ENCODE measurements around the gene FUS. TPM values are rescaled to one million over a fixed set of nuclear protein-coding genes. Genes with fewer than 3 reads are reported as not detected.

The FUS gene
- total and polyA plus RNA-seq, 2 of the 13 experiments (the other 11 are each of a cell fraction or from before 2014, with no cell fraction given) = 68.1 to 168 TPM

DNA sequence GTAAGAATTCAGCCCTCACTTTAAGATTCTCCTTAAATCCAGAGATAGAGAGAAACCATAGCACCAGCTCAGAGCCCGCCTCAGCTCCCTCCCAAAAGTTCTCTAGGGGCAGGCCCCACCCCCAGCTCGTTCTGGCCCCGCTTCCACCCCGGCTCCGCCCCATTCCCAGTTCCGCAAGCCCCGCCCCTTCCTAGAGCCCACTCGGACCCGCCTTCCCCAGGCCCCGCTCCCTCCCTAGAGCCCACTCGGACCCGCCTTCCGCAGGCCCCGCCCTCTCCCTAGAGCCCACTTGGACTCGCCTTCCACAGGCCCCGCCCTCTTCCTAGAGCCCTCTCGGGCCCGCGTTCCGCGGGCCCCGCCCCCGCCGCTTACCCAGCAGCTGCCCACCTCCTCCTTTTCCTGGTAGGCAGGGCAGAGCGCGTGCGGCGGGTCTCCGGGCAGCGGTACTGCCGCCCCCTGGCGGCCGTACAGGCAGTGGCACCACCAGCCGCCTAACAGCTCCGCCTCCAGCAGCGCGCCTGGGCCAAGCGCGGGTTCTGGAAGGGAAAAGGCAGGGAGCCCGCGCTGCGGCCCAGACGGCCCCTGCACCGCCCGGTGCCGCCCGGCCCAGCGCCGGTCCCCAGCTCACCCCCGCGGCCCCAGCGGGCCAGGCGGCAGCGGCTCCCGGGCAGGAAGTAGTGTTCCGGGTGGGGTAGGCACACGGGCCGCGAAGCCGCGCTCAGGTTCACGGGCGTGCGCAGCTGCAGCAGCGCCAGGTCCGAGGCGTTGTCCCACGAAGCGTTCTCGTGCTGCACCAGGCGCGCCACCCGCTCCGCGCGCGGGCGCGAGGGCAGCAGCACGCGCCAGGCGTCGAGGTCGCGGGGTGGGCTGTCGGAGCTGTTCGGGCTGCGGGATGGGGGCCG lies 37.6 kb upstream of the FUS start (continued):
- TF ChIP-seq, protein P1, sequence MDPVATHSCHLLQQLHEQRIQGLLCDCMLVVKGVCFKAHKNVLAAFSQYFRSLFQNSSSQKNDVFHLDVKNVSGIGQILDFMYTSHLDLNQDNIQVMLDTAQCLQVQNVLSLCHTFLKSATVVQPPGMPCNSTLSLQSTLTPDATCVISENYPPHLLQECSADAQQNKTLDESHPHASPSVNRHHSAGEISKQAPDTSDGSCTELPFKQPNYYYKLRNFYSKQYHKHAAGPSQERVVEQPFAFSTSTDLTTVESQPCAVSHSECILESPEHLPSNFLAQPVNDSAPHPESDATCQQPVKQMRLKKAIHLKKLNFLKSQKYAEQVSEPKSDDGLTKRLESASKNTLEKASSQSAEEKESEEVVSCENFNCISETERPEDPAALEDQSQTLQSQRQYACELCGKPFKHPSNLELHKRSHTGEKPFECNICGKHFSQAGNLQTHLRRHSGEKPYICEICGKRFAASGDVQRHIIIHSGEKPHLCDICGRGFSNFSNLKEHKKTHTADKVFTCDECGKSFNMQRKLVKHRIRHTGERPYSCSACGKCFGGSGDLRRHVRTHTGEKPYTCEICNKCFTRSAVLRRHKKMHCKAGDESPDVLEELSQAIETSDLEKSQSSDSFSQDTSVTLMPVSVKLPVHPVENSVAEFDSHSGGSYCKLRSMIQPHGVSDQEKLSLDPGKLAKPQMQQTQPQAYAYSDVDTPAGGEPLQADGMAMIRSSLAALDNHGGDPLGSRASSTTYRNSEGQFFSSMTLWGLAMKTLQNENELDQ (CRISPR knock-in tag; IDR thresholded peaks at IDR 0.05; ENCODE audit: borderline replicate concordance) = 0 out of 2 replicates have a peak, but pooled peaks have one; percentile 33
- TF ChIP-seq XRCC5 (optimal IDR thresholded peaks at IDR 0.05; ENCODE audit: low read length) (peak; percentile 97), ZNF430 (CRISPR knock-in tag; IDR thresholded peaks at IDR 0.05) (0 out of 2 replicates have a peak, but pooled peaks have one; percentile 47), ZBTB8A (CRISPR knock-in tag; IDR thresholded peaks at IDR 0.05; ENCODE audit: borderline replicate concordance, low read depth) (no peak), PHF20 (CRISPR knock-in tag; IDR thresholded peaks at IDR 0.05) (0 out of 2 replicates have a peak, but pooled peaks have one; percentile 16), ZNF678 (CRISPR knock-in tag; IDR thresholded peaks at IDR 0.05) (no peak), TMF1 (CRISPR knock-in tag; IDR thresholded peaks at IDR 0.05; ENCODE audit: low read depth) (peak; percentile 82), ZNF775 (CRISPR knock-in tag; IDR thresholded peaks at IDR 0.05; ENCODE audit: borderline replicate concordance) (no peak), RFX1 (IDR thresholded peaks at IDR 0.05) (no peak), SMC3 (IDR thresholded peaks at IDR 0.05; ENCODE audit: low read length) (peak; percentile 67; the same call in 1 of the 2 replicates), ZNF598 (CRISPR knock-in tag; IDR thresholded peaks at IDR 0.05; ENCODE audit: borderline replicate concordance) (no peak), KAT8 (CRISPR knock-in tag; IDR thresholded peaks at IDR 0.05) (peak; percentile 89), GATAD2A (CRISPR knock-in tag; IDR thresholded peaks at IDR 0.05) (peak; percentile 69), SAFB2 (CRISPR knock-in tag; IDR thresholded peaks at IDR 0.05; ENCODE audit: borderline replicate concordance, low read depth) (peak; percentile 84; the same call in 1 of the 2 replicates), BHLHE40 (IDR thresholded peaks at IDR 0.05; ENCODE audit: low read length) (peak; percentile 87)
- TF ChIP-seq, protein P2, sequence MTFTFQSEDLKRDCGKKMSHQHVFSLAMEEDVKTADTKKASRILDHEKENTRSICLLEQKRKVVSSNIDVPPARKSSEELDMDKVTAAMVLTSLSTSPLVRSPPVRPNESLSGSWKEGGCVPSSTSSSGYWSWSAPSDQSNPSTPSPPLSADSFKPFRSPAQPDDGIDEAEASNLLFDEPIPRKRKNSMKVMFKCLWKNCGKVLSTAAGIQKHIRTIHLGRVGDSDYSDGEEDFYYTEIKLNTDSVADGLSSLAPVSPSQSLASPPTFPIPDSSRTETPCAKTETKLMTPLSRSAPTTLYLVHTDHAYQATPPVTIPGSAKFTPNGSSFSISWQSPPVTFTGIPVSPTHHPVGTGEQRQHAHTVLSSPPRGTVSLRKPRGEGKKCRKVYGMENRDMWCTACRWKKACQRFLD (CRISPR knock-in tag; IDR thresholded peaks at IDR 0.05; ENCODE audit: borderline replicate concordance) = no peak
- TF ChIP-seq, protein P3, sequence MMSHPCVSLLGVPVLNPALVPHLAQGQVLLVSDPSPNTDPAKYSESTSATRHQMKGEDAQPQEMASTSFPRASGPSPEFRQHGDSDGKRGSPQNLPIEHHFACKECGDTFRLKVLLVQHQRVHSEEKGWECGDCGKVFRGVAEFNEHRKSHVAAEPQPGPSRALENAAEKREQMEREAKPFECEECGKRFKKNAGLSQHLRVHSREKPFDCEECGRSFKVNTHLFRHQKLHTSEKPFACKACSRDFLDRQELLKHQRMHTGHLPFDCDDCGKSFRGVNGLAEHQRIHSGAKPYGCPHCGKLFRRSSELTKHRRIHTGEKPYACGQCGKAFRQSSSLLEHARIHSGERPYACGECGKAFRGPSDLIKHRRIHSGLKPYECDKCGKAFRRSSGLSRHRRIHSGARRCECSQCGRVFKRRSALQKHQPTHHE (CRISPR knock-in tag; IDR thresholded peaks at IDR 0.05; ENCODE audit: borderline replicate concordance) = 0 out of 2 replicates have a peak, but pooled peaks have one; percentile 5
- TF ChIP-seq, protein P4, sequence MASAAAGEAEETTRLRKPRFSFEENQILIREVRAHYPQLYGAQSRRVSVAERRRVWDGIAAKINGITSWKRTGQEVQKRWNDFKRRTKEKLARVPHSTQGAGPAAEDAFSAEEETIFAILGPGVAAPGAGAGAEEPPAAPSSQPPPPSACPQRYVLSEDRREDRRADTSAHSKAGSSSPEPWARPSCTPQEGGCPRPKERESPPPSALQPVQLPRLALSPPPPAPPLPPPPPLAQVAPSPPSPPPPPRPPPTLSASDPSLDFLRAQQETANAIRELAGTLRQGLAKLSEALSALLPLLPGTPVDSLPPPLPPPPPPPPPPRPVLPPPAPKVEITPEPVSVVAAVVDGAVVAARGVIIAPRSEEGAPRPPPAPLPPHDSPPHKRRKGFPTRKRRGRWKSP (CRISPR knock-in tag; IDR thresholded peaks at IDR 0.05) = peak; percentile 57; the same call in 1 of the 2 replicates
- TF ChIP-seq, protein P5, sequence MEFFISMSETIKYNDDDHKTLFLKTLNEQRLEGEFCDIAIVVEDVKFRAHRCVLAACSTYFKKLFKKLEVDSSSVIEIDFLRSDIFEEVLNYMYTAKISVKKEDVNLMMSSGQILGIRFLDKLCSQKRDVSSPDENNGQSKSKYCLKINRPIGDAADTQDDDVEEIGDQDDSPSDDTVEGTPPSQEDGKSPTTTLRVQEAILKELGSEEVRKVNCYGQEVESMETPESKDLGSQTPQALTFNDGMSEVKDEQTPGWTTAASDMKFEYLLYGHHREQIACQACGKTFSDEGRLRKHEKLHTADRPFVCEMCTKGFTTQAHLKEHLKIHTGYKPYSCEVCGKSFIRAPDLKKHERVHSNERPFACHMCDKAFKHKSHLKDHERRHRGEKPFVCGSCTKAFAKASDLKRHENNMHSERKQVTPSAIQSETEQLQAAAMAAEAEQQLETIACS (CRISPR knock-in tag; IDR thresholded peaks at IDR 0.05) = peak; percentile 62
- TF ChIP-seq, protein P6, sequence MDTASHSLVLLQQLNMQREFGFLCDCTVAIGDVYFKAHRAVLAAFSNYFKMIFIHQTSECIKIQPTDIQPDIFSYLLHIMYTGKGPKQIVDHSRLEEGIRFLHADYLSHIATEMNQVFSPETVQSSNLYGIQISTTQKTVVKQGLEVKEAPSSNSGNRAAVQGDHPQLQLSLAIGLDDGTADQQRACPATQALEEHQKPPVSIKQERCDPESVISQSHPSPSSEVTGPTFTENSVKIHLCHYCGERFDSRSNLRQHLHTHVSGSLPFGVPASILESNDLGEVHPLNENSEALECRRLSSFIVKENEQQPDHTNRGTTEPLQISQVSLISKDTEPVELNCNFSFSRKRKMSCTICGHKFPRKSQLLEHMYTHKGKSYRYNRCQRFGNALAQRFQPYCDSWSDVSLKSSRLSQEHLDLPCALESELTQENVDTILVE (CRISPR knock-in tag; IDR thresholded peaks at IDR 0.05) = peak; percentile 45; the same call in 1 of the 2 replicates

All from HepG2 (cell line).